Measurements from ENCODE around the gene COLQ. TPM values are rescaled to one million over a fixed set of nuclear protein-coding genes. Genes with fewer than 3 reads are reported as not detected.

The COLQ gene
- polyA plus RNA-seq, 1 donor (not counting 4 experiments of a cell fraction or from before 2014, with no cell fraction given) = 0.35 TPM

- dilution Hi-C loops (cut with MboI; ENCODE audit: extremely low pct_ligation_motif_present, low sequenced_read_pairs) = no loop called here
- Histone ChIP-seq H4K20me1 (ENCODE audit: control insufficient read depth, extremely low read depth, insufficient read depth, low read length) (no peaks in the 10 kb centered on the region), H3K27me3 (ENCODE audit: control insufficient read depth, extremely low read depth, insufficient read depth, low read length) (peaks cover 9% of the 10 kb centered on the region), H3K79me2 (ENCODE audit: control insufficient read depth, insufficient read depth, low read length) (no peaks in the 10 kb centered on the region), H3K9me3 (ENCODE audit: control insufficient read depth, low read depth, low read length) (no peaks in the 10 kb centered on the region), H2AFZ (ENCODE audit: control insufficient read depth, low read length) (no peak overlapping the region), H3K4me1 (ENCODE audit: control insufficient read depth, extremely low read depth, insufficient read depth, low read length) (no peaks in the 10 kb centered on the region), H3K4me2 (ENCODE audit: control insufficient read depth, extremely low read depth, insufficient read depth, low read depth, low read length) (no peak overlapping the region), H3K9me1 (ENCODE audit: control insufficient read depth, extremely low read depth, insufficient read depth, low read length) (no peaks in the 10 kb centered on the region), H3K4me3 (ENCODE audit: control insufficient read depth in 2 of 3, extremely low read depth in 1 of 3, insufficient read depth in 2 of 3, low read depth in 1 of 3, low read length in 3 of 3) (no peak overlapping the region), H3K36me3 (ENCODE audit: control insufficient read depth in 2 of 2, extremely low read depth in 1 of 2, insufficient read depth in 2 of 2, low read length in 2 of 2) (no peaks in the 10 kb centered on the region), H3K27ac (ENCODE audit: control insufficient read depth, insufficient read depth, low read length) (no peak overlapping the region), H3K9ac (ENCODE audit: control insufficient read depth, extremely low read depth, insufficient read depth, low read length) (no peak overlapping the region)
- TF ChIP-seq, protein P1, sequence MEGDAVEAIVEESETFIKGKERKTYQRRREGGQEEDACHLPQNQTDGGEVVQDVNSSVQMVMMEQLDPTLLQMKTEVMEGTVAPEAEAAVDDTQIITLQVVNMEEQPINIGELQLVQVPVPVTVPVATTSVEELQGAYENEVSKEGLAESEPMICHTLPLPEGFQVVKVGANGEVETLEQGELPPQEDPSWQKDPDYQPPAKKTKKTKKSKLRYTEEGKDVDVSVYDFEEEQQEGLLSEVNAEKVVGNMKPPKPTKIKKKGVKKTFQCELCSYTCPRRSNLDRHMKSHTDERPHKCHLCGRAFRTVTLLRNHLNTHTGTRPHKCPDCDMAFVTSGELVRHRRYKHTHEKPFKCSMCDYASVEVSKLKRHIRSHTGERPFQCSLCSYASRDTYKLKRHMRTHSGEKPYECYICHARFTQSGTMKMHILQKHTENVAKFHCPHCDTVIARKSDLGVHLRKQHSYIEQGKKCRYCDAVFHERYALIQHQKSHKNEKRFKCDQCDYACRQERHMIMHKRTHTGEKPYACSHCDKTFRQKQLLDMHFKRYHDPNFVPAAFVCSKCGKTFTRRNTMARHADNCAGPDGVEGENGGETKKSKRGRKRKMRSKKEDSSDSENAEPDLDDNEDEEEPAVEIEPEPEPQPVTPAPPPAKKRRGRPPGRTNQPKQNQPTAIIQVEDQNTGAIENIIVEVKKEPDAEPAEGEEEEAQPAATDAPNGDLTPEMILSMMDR (optimal IDR thresholded peaks at IDR 0.05 in 1 of 3, IDR thresholded peaks at IDR 0.05 in 1 of 3, conservative IDR thresholded peaks at IDR 0.05 in 1 of 3; ENCODE audit: extremely low read depth in 1 of 3, insufficient read depth in 2 of 3, low read length in 3 of 3) = no peak
- TF ChIP-seq EZH2 (IDR thresholded peaks at IDR 0.05; ENCODE audit: low read length) = no peak
- FAIRE-seq (no peak), DNase-seq (ENCODE audit: low read depth, low spot score) (no peak)
These were observed 25.2 kb downstream of the COLQ start for GRCh38 chr3:15496341-15496664.

- dilution Hi-C loops (cut with MboI; ENCODE audit: extremely low pct_ligation_motif_present, low sequenced_read_pairs) = no loop called here
- H3K4me3 ChIP-seq (ENCODE audit: control insufficient read depth in 2 of 3, extremely low read depth in 1 of 3, insufficient read depth in 2 of 3, low read depth in 1 of 3, low read length in 3 of 3) = no peak overlapping the region
- H3K79me2 ChIP-seq (ENCODE audit: control insufficient read depth, insufficient read depth, low read length) = no peaks in the 10 kb centered on the region
- no peak overlapping the region for H3K27ac ChIP-seq (ENCODE audit: control insufficient read depth, insufficient read depth, low read length)
- FAIRE-seq (no peak), DNase-seq (ENCODE audit: low read depth, low spot score) (no peak)
- H3K9ac ChIP-seq (ENCODE audit: control insufficient read depth, extremely low read depth, insufficient read depth, low read length) = no peak overlapping the region
- no peak for TF ChIP-seq EZH2 (IDR thresholded peaks at IDR 0.05; ENCODE audit: low read length)
- TF ChIP-seq, protein P1 (optimal IDR thresholded peaks at IDR 0.05 in 1 of 3, IDR thresholded peaks at IDR 0.05 in 1 of 3, conservative IDR thresholded peaks at IDR 0.05 in 1 of 3; ENCODE audit: extremely low read depth in 1 of 3, insufficient read depth in 2 of 3, low read length in 3 of 3) = no peak
- no peaks in the 10 kb centered on the region for H4K20me1 ChIP-seq (ENCODE audit: control insufficient read depth, extremely low read depth, insufficient read depth, low read length)
- H3K27me3 ChIP-seq (ENCODE audit: control insufficient read depth, extremely low read depth, insufficient read depth, low read length) = peaks cover 4% of the 10 kb centered on the region
- H3K4me2 ChIP-seq (ENCODE audit: control insufficient read depth, extremely low read depth, insufficient read depth, low read depth, low read length) = no peak overlapping the region
- H3K9me1 ChIP-seq (ENCODE audit: control insufficient read depth, extremely low read depth, insufficient read depth, low read length) = no peaks in the 10 kb centered on the region
- H2AFZ ChIP-seq (ENCODE audit: control insufficient read depth, low read length) = no peak overlapping the region
- H3K4me1 ChIP-seq (ENCODE audit: control insufficient read depth, extremely low read depth, insufficient read depth, low read length) = no peaks in the 10 kb centered on the region
- H3K36me3 ChIP-seq (ENCODE audit: control insufficient read depth in 2 of 2, extremely low read depth in 1 of 2, insufficient read depth in 2 of 2, low read length in 2 of 2) = no peaks in the 10 kb centered on the region
- no peaks in the 10 kb centered on the region for H3K9me3 ChIP-seq (ENCODE audit: control insufficient read depth, low read depth, low read length)
These were observed 25.8 kb downstream of the COLQ start for GRCh38 chr3:15495461-15496340.

Measured in keratinocyte (primary cell).